Stimulated activated CD8-positive, alpha-beta memory T cell treated with anti-CD3 and anti-CD28 coated beads, Interleukin-7, amount 100 ng/mL, for 1 hour (primary cell): Measurements from ENCODE around the gene EEF1B2.
"Not testable (repeated sequence)": the region's sequence is repeated elsewhere in the genome, so short reads cannot be mapped to it uniquely, and the experiment has no call there.

Experiments used
- DNase-seq, 2 donors: peaks; one replicate each; pipeline ENCODE4 v3.0.0-alpha.2; 2020; ENCODE audit warnings: low read depth in 2 of 2

EEF1B2 gene

DNA sequence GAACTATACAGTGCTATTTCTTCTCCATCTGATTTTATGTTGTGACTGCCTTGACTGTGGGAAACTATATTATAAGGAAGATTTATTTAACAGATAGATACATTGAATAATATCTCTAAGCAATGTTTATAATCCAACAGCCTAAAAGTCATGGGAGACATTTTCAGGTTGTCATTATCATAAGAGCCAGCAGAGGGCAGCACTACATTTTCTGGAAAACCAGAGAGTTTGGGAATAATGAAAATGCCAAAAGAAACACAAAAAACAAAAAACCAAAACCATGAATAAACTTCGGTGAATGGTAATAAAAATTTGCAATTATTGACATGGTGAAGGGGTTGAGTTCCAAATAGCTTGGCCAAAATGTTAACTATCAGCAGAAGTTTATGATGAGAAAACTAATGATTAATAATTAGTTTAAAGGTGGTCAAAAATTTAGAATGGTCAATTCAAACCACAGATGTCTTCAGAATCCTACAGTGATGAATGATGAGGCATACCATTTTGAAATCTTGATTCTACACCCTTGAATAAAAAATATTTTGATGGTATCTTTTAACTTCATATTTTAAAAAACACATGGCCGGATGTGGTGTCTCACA is 4.7 kb downstream of the EEF1B2 start:
- DNase-seq: no peak

DNA sequence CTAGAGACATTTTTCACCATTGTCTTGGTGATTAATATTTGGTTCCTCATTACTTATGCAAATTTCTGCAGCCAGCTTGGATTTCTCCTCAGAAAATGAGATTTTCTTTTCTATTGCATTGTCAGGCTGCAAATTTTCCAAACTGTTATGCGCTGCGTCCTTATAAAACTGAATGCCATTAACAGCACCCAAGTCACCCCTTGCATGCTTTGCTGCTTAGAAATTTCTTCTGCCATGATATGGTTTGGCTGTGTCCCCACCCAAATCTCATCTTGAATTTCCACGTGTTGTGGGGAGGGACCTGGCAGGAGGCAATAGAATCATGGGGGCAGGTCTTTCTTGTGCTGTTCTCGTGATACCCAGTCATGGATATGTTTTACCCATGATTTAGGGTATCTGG is 8.5 kb downstream of the EEF1B2 start:
- not testable (repeated sequence) for DNase-seq

GRCh38 chr2:206171624-206172397 is 12.1 kb downstream of the EEF1B2 start:
- not testable (repeated sequence) for DNase-seq

DNA sequence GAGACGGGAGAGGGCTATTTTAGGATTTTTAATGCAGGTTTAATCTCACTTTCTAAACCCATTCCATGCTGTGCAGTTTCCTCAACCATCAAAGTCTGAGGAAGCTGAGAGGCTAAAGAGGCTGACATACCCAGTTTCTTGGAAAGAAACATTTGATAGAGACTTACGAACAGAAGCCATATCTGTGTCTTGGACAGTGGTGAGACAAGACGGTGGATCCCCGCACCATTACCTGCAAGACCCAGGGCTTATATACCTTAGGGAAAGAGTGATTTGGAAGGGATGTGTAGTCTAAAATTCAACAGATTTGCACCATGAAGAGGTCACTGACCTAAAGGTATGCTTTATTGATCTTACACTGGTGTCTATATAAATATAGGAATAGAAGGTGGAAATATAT is 13.5 kb downstream of the EEF1B2 start:
- DNase-seq: no peak

- DNase-seq: no peak
These were observed 16.4 kb downstream of the EEF1B2 start for GRCh38 chr2:206176121-206176520.

GRCh38 chr2:206176901-206177300 is 17.2 kb downstream of the EEF1B2 start:
- no peak for DNase-seq

GRCh38 chr2:206181526-206181925 is 21.8 kb downstream of the EEF1B2 start:
- not testable (repeated sequence) for DNase-seq

- no peak for DNase-seq
These were observed 30.0 kb downstream of the EEF1B2 start for GRCh38 chr2:206189691-206190090.

DNA sequence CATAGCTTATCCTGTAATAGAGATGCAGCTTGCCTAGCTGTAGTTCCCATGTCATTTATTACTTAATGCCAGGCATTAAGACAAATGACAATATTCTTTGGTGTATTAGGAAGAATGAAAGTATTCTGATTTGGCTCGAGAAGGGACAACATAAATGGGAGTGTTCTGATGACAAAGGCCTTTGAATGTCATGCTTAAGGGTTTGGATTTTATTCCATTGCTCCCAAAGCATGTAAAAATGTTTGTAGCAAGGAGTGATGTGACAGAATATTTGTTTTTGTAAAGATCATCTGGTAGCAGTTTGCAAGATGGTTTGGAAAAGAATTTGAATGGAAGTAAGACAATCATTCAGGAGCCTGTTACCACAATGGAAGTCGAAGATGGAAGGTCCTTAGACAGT is 30.4 kb downstream of the EEF1B2 start:
- no peak for DNase-seq

- DNase-seq: no peak
These were observed 31.0 kb downstream of the EEF1B2 start for GRCh38 chr2:206190689-206191088.

DNA sequence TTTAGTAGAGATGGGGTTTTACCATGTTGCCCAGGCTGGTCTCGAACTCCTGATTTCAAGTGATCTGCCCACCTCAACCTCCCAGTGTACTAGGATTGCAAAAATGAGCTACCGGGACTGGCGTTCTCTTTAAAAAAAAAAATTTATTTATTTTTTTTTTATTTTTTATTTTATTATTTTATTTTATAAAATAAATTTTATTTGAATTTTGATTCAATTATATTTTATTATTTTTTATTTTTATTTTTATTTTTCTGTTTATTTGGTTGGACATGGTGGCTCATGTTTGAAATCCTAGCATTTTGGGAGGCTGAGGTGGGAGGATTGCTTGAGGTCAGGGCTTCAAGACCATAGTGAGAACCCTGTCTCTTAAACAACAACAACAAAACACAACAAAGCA is 32.5 kb downstream of the EEF1B2 start:
- DNase-seq: no peak

DNA sequence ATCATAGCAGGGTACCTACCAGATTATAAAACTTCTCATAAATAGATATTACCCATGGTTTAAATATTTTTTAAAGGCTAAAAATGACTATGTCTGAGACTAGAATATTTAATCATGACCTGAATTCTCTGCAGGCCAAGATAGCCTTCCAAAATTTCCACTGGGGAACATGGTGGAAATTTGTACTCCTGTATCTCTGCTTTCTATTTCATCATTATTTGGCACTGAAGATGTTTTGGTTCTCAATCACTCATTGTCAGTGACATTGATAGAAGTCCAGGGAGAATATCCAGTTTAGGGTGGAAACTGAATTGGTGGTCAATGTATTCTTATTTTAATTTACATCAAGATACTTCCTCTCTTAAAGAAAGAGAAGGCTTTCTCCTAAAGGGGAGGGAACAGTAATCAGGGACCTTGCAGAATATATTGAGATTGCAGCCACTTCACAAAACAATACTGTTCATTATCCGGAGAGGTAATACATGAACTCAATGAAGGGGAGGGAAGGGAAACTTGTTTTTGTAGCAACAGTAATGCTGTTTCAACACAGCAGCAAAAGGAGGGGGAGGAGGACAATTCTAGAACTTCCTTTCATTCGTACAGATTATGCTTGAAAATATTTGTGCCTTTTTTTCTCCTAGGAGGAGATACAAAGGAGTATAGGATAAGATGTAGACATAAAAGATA is 34.1 kb downstream of the EEF1B2 start:
- no peak for DNase-seq

DNA sequence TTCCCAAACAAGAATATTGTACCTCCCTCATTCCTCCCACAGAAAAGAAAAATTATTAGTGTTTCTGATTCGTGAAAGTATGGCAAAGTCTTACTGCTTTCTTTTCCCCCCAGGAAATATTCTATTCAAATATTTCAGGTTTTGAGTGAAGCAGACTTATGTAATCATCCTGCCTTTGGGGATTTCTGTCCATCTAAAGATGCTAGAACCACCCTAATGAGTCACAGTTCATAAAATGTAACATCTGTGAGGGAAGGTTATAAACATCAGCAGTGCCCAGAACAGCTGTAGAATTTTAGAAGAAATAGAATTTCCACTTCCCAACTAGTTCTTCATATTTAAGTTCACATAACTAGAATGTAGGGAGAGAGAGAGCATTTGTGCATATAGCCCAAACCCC is 39.0 kb downstream of the EEF1B2 start:
- no peak for DNase-seq

DNA sequence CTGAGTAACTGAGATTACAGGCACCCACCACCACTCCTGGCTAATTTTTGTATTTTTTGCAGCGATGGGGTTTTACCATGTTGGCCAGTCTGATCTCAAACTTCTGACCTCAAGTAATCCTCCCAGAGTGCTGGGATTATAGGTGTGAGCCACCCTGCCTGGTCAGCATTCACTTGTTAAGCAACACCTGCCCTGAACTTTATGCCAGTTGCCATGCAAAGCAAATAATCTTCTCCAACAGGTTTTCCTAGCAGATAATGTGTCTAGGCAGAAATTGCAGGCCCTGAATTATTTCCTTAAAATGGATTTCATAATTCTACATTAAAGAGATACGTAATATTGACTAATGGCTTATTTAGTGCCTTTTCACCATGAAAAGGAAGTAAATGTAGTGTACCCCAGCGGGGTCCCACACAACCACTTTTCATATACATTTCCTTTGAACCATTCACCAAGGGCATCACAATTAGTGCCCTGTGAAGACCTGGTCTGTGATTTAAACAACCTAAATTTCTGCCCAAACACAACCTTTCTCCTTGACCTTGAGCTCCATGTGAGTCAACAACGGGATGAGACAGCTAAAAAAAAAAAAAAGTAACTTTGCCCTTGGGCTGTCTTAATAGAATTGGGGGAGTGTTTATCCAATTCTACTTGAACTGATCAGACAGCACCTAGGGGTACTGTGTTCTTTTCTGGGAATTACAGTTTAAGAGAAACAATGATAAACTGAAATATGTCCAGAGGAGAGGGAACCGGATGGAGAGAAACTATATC is 41.6 kb downstream of the EEF1B2 start:
- no peak for DNase-seq

DNA sequence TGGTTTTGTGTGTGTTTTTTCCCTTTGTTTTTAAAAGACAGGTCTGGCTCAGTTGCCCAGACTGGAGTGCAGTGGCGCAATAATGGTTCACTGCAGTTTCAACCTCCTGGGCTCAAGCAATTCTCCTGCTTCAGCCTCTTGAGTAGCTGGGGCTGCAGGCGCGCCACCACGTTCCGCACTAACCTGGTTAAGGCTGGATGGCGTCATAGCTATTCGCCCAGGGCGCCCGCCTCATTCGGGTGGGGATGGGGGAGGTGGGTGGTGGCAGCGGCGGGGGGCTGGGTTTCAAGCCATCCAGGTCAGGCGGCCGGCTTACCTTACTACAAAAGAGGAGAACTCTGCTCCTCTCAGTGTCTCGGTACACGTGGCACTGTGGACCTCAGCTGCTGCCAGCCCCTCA is 42.8 kb downstream of the EEF1B2 start:
- DNase-seq: no peak

DNA sequence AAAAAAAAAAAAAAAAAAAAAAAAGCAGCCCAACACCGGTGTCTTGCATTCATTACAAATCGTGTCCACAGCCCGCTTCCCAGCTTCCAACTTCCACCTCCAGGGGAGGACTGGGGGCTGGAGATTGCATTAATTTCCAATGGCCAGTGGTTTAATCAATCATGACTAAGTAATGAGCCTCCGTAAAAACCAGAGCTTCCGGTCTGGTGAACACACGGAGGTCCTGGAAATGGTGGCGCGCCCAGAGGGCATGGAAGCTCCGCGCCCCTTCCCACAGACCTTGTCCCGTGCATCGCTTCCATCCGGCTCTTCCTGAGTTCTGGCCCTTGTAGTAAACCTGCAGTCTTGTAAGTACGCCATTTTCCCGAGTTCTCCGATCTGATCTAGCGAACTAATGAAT is 43.6 kb downstream of the EEF1B2 start:
- no peak for DNase-seq

GRCh38 chr2:206204710-206205109 is 45.0 kb downstream of the EEF1B2 start:
- DNase-seq: no peak

DNA sequence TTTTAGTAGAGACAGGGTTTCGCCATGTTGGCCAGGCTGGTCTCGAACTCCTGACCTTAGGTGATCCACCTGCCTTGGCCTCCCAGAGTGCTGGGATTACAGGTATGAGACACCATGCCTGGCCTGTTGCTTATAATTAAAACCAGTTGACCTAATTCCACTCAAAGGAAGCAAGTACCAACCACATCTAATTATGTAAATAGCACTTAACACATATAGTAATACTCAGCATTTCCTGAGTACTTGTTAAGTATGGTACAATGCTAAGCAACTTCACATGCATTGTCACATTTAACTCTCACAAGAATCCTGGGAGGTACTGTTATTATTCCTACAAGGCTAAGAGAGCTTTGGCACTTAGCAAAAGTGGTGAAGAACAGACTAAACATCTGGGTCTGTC is 47.6 kb downstream of the EEF1B2 start:
- DNase-seq: not testable (repeated sequence)

- DNase-seq: no peak
These were observed 49.2 kb downstream of the EEF1B2 start for GRCh38 chr2:206208900-206209299.

DNA sequence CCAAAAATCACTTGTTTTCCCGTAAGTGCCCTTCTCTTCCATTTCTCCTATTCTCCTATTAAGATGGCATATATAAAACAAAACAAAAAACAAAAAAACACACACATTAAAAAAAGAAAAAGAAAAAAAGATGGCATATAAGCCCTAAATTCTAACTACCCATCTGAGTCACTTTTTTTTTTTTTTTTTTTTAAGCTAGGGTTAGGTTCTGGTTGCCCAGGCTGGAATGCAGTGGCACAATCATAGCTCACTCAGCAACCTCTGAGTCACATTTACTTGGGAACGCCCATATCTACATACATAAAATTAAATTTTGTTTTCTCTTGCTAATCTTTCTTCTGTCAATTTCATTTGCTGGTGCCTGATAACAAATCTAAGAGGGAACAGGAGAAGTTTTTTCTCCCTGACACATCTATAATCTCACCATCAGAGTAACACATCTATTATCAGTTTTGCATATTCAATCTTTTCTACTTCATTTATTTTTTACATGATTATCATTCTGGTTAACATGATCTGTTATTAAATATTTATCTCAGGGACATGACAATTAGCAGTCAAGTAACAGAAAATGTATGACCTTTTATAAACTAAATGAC is 52.1 kb downstream of the EEF1B2 start:
- DNase-seq: no peak
